GM23338 (cell line): Measurements from ENCODE around the gene SERINC5. TPM values are rescaled to one million over a fixed set of nuclear protein-coding genes. Genes with fewer than 3 reads are reported as not detected.

Experiments used
- ATAC-seq: fragments of 200-7000 bp; cut with Tn5 transposase; 3 replicates; pipeline ENCODE4 v1.9.1; 2020
- DNase-seq: peaks from one replicate; pipeline ENCODE4 v3.0.0-alpha.2; 2015; ENCODE audit warnings: low spot score
- H2AFZ ChIP-seq: fragments of 200-600 bp; sonication (generic); 2 replicates; pipeline ENCODE4 v1.8.0; 2016; ENCODE audit warnings: antibody characterized with exemption, mild to moderate bottlenecking, moderate library complexity
- H3F3A ChIP-seq: fragments of 200-600 bp; sonication (generic); replicated peaks from 2 replicates; pipeline ENCODE4 v1.8.0; 2017; ENCODE audit warnings: antibody characterized with exemption, mixed run types, low read depth
- H3K27ac ChIP-seq: fragments of 200-600 bp; sonication (generic); 2 replicates; pipeline ENCODE4 v1.6.1; 2016; ENCODE audit warnings: low read depth
- H3K27me3 ChIP-seq: fragments of 200-600 bp; sonication (generic); 2 replicates; pipeline ENCODE4 v1.8.0; 2016; ENCODE audit warnings: mild to moderate bottlenecking, mixed run types, moderate library complexity; ENCODE audit not compliant: insufficient read depth
- H3K36me3 ChIP-seq: fragments of 200-600 bp; sonication (generic); 2 replicates; pipeline ENCODE4 v1.8.0; 2016; ENCODE audit warnings: mild to moderate bottlenecking; ENCODE audit not compliant: insufficient read depth
- H3K4me1 ChIP-seq: fragments of 200-600 bp; sonication (generic); 2 replicates; pipeline ENCODE4 v1.8.0; 2016; ENCODE audit warnings: mild to moderate bottlenecking, moderate library complexity; ENCODE audit not compliant: insufficient read depth
- H3K4me2 ChIP-seq: fragments of 200-600 bp; sonication (generic); 2 replicates; pipeline ENCODE4 v1.7.1; 2017; ENCODE audit warnings: mixed run types
- H3K4me3 ChIP-seq: fragments of 200-600 bp; sonication (generic); 2 replicates; pipeline ENCODE4 v1.6.1; 2016; ENCODE audit warnings: mixed run types
- H3K79me2 ChIP-seq: fragments of 200-600 bp; sonication (generic); replicated peaks from 2 replicates; pipeline ENCODE4 v1.8.0; 2017; ENCODE audit warnings: mild to moderate bottlenecking; ENCODE audit not compliant: insufficient read depth
- H3K9me2 ChIP-seq: fragments of 200-600 bp; sonication (generic); 2 replicates; pipeline ENCODE4 v1.8.0; 2017; ENCODE audit not compliant: insufficient read depth
- H4K20me1 ChIP-seq: fragments of 200-600 bp; sonication (generic); replicated peaks from 2 replicates; pipeline ENCODE4 v1.8.0; 2017; ENCODE audit warnings: mild to moderate bottlenecking; ENCODE audit not compliant: insufficient read depth
- H3K27ac Mint-ChIP-seq: 2 replicates; pipeline ENCODE4 v1.8.0; 2020; ENCODE audit warnings: inconsistent platforms, mild to moderate bottlenecking, moderate library complexity, mixed read lengths
- H3K27me3 Mint-ChIP-seq: 3 replicates; pipeline ENCODE4 v1.8.0; 2022; ENCODE audit warnings: low read depth, mild to moderate bottlenecking, moderate library complexity, mixed read lengths, inconsistent platforms; ENCODE audit not compliant: insufficient read depth, poor library complexity
- H3K36me3 Mint-ChIP-seq: 3 replicates; pipeline ENCODE4 v1.8.0; 2021; ENCODE audit warnings: low read depth, mild to moderate bottlenecking, inconsistent platforms, moderate library complexity, mixed read lengths
- H3K4me1 Mint-ChIP-seq: 3 replicates; pipeline ENCODE4 v1.8.0; 2020; ENCODE audit warnings: mild to moderate bottlenecking, inconsistent platforms, mixed read lengths
- H3K4me3 Mint-ChIP-seq: 3 replicates; pipeline ENCODE4 v1.8.0; 2021; ENCODE audit warnings: moderate library complexity, mild to moderate bottlenecking, inconsistent platforms, mixed read lengths
- H3K9me3 Mint-ChIP-seq: 3 replicates; pipeline ENCODE4 v1.8.0; 2020; ENCODE audit warnings: moderate library complexity, mild to moderate bottlenecking, inconsistent platforms, mixed read lengths
- CREB1 ChIP-seq: fragments of 250-450 bp; sonication (Bioruptor Pico); IDR thresholded peaks from 2 replicates; pipeline ENCODE4 v1.5.0; 2020; ENCODE audit warnings: low read depth, mild to moderate bottlenecking, moderate library complexity
- CTCF ChIP-seq, 2 experiments: fragments of 200-600 bp in 1 of 2; sonication (generic) in 1 of 2; conservative IDR thresholded peaks; 2 replicates each; pipeline versions ENCODE4 v1.5.1 to v1.6.1; 2016 to 2017; ENCODE audit warnings: antibody characterized with exemption in 2 of 2, low read depth in 2 of 2, mild to moderate bottlenecking in 2 of 2, moderate library complexity in 1 of 2
- ETS1 ChIP-seq: IDR thresholded peaks from 2 replicates; pipeline ENCODE4 v1.6.1; 2016; ENCODE audit warnings: antibody characterized with exemption
- EZH2 ChIP-seq: fragments of 200-600 bp; sonication (generic); IDR thresholded peaks from one replicate; pipeline ENCODE4 v1.8.0; 2017; ENCODE audit warnings: antibody characterized with exemption, mild to moderate bottlenecking, low read depth; ENCODE audit not compliant: unreplicated experiment
- EZH2phosphoT487 ChIP-seq: fragments of 200-600 bp; sonication (generic); IDR thresholded peaks from one replicate; pipeline ENCODE4 v1.8.1; 2018; ENCODE audit warnings: antibody characterized with exemption; ENCODE audit not compliant: unreplicated experiment
- JUNB ChIP-seq: IDR thresholded peaks from one replicate; pipeline ENCODE4 v1.6.1; 2016; ENCODE audit warnings: antibody characterized with exemption; ENCODE audit not compliant: unreplicated experiment
- NANOG ChIP-seq: IDR thresholded peaks from 2 replicates; pipeline ENCODE4 v1.6.1; 2016; ENCODE audit warnings: antibody characterized with exemption, borderline replicate concordance
- POLR2AphosphoS5 ChIP-seq: IDR thresholded peaks from 2 replicates; pipeline ENCODE4 v1.6.1; 2016; ENCODE audit warnings: antibody characterized with exemption, low read depth
- STAT1 ChIP-seq: IDR thresholded peaks from one replicate; pipeline ENCODE4 v1.6.1; 2016; ENCODE audit warnings: antibody characterized with exemption; ENCODE audit not compliant: unreplicated experiment
- ZNF114 ChIP-seq: fragments of 250-450 bp; sonication (Bioruptor Pico); IDR thresholded peaks from 2 replicates; pipeline ENCODE4 v1.5.0; 2020; ENCODE audit warnings: mild to moderate bottlenecking, moderate library complexity
- ZNF331 ChIP-seq: fragments of 250-450 bp; sonication (Bioruptor Pico); IDR thresholded peaks from 2 replicates; pipeline ENCODE4 v1.5.0; 2020; ENCODE audit warnings: low read depth, mild to moderate bottlenecking, moderate library complexity
- polyA plus RNA-seq: library from polyadenylated mRNA; unstranded; fragments of >200 nt; fragmentation: Nextera tagmentation; extraction: Ambion mirVana; gene quantifications from 2 replicates; pipeline ENCODE4 v1.2.1, GENCODE V29; 2016
- total RNA-seq: library from RNA; depleted of rRNA; stranded (reverse); fragments of >200 nt; shearing (Covaris generic); gene quantifications from 2 replicates; pipeline ENCODE4 v1.2.3, GENCODE V29; 2014
- TF ChIP-seq, protein P1 (sequence below): fragments of 250-450 bp; sonication (Bioruptor Pico); IDR thresholded peaks from 2 replicates; pipeline ENCODE4 v1.5.0; 2020; ENCODE audit warnings: mild to moderate bottlenecking, moderate library complexity
- TF ChIP-seq, protein P2 (sequence below): IDR thresholded peaks from one replicate; pipeline ENCODE4 v1.6.1; 2018; ENCODE audit warnings: antibody characterized with exemption; ENCODE audit not compliant: unreplicated experiment

The SERINC5 gene
- total and polyA plus RNA-seq, 2 experiments from 2014 or later: 34.0 to 107 TPM

GRCh38 chr5:80238097-80238496 lies 17.8 kb downstream of the SERINC5 start:
- peaks cover 9% of the 10 kb centered on the region for H3K27me3 Mint-ChIP-seq
- Histone ChIP-seq H3K4me3 (no peak overlapping the region), H3K9me2 (no peaks in the 10 kb centered on the region), H3K27ac (0 out of 2 replicates have a peak overlapping the region, but pooled peaks have one; percentile 57), H3K36me3 (peaks cover 11% of the 10 kb centered on the region), H3K4me1 (peaks cover 48% of the 10 kb centered on the region), H4K20me1 (peaks cover 55% of the 10 kb centered on the region), H3K4me2 (peak overlapping the region; percentile 33), H2AFZ (no peak overlapping the region), H3K79me2 (peaks cover 100% of the 10 kb centered on the region), H3K27me3 (no peaks in the 10 kb centered on the region), H3F3A (0 out of 2 replicates have a peak, but pooled peaks cover 5% of the 10 kb centered on the region)
- no peak for TF ChIP-seq POLR2AphosphoS5
- no peak for TF ChIP-seq ETS1
- TF ChIP-seq, protein P1, sequence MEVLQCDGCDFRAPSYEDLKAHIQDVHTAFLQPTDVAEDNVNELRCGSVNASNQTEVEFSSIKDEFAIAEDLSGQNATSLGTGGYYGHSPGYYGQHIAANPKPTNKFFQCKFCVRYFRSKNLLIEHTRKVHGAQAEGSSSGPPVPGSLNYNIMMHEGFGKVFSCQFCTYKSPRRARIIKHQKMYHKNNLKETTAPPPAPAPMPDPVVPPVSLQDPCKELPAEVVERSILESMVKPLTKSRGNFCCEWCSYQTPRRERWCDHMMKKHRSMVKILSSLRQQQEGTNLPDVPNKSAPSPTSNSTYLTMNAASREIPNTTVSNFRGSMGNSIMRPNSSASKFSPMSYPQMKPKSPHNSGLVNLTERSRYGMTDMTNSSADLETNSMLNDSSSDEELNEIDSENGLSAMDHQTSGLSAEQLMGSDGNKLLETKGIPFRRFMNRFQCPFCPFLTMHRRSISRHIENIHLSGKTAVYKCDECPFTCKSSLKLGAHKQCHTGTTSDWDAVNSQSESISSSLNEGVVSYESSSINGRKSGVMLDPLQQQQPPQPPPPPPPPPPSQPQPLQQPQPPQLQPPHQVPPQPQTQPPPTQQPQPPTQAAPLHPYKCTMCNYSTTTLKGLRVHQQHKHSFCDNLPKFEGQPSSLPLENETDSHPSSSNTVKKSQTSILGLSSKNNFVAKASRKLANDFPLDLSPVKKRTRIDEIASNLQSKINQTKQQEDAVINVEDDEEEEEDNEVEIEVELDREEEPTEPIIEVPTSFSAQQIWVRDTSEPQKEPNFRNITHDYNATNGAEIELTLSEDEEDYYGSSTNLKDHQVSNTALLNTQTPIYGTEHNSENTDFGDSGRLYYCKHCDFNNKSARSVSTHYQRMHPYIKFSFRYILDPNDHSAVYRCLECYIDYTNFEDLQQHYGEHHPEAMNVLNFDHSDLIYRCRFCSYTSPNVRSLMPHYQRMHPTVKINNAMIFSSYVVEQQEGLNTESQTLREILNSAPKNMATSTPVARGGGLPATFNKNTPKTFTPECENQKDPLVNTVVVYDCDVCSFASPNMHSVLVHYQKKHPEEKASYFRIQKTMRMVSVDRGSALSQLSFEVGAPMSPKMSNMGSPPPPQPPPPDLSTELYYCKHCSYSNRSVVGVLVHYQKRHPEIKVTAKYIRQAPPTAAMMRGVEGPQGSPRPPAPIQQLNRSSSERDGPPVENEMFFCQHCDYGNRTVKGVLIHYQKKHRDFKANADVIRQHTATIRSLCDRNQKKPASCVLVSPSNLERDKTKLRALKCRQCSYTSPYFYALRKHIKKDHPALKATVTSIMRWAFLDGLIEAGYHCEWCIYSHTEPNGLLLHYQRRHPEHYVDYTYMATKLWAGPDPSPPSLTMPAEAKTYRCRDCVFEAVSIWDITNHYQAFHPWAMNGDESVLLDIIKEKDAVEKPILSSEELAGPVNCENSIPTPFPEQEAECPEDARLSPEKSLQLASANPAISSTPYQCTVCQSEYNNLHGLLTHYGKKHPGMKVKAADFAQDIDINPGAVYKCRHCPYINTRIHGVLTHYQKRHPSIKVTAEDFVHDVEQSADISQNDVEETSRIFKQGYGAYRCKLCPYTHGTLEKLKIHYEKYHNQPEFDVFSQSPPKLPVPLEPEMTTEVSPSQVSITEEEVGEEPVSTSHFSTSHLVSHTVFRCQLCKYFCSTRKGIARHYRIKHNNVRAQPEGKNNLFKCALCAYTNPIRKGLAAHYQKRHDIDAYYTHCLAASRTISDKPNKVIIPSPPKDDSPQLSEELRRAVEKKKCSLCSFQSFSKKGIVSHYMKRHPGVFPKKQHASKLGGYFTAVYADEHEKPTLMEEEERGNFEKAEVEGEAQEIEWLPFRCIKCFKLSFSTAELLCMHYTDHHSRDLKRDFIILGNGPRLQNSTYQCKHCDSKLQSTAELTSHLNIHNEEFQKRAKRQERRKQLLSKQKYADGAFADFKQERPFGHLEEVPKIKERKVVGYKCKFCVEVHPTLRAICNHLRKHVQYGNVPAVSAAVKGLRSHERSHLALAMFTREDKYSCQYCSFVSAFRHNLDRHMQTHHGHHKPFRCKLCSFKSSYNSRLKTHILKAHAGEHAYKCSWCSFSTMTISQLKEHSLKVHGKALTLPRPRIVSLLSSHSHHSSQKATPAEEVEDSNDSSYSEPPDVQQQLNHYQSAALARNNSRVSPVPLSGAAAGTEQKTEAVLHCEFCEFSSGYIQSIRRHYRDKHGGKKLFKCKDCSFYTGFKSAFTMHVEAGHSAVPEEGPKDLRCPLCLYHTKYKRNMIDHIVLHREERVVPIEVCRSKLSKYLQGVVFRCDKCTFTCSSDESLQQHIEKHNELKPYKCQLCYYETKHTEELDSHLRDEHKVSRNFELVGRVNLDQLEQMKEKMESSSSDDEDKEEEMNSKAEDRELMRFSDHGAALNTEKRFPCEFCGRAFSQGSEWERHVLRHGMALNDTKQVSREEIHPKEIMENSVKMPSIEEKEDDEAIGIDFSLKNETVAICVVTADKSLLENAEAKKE (CRISPR knock-in tag): no peak
- TF ChIP-seq JUNB: no peak
- TF ChIP-seq, protein P2, sequence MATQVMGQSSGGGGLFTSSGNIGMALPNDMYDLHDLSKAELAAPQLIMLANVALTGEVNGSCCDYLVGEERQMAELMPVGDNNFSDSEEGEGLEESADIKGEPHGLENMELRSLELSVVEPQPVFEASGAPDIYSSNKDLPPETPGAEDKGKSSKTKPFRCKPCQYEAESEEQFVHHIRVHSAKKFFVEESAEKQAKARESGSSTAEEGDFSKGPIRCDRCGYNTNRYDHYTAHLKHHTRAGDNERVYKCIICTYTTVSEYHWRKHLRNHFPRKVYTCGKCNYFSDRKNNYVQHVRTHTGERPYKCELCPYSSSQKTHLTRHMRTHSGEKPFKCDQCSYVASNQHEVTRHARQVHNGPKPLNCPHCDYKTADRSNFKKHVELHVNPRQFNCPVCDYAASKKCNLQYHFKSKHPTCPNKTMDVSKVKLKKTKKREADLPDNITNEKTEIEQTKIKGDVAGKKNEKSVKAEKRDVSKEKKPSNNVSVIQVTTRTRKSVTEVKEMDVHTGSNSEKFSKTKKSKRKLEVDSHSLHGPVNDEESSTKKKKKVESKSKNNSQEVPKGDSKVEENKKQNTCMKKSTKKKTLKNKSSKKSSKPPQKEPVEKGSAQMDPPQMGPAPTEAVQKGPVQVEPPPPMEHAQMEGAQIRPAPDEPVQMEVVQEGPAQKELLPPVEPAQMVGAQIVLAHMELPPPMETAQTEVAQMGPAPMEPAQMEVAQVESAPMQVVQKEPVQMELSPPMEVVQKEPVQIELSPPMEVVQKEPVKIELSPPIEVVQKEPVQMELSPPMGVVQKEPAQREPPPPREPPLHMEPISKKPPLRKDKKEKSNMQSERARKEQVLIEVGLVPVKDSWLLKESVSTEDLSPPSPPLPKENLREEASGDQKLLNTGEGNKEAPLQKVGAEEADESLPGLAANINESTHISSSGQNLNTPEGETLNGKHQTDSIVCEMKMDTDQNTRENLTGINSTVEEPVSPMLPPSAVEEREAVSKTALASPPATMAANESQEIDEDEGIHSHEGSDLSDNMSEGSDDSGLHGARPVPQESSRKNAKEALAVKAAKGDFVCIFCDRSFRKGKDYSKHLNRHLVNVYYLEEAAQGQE: no peak
- TF ChIP-seq EZH2phosphoT487: no peak
- no peak for TF ChIP-seq CTCF (conservative IDR thresholded peaks at IDR 0.05; ENCODE audit: low read depth in 2 of 2)
- TF ChIP-seq NANOG: no peak
- no peak for TF ChIP-seq CREB1 (CRISPR knock-in tag)
- no peak for TF ChIP-seq ZNF331
- TF ChIP-seq ZNF114 (CRISPR knock-in tag): no peak
- TF ChIP-seq EZH2: no peak
- no peak for TF ChIP-seq STAT1
- DNase-seq (no peak), ATAC-seq (peak; percentile 26)
- H3K9me3 Mint-ChIP-seq: peaks cover 21% of the 10 kb centered on the region
- peaks cover 31% of the 10 kb centered on the region for H3K36me3 Mint-ChIP-seq
- peaks cover 47% of the 10 kb centered on the region for H3K4me1 Mint-ChIP-seq
- no peak overlapping the region for H3K27ac Mint-ChIP-seq
- H3K4me3 Mint-ChIP-seq: no peak overlapping the region
